ENCODE results near the gene SUN2.
"Not testable (repeated sequence)": the region's sequence is repeated elsewhere in the genome, so short reads cannot be mapped to it uniquely, and the experiment has no call there.

The SUN2 gene, protein sequence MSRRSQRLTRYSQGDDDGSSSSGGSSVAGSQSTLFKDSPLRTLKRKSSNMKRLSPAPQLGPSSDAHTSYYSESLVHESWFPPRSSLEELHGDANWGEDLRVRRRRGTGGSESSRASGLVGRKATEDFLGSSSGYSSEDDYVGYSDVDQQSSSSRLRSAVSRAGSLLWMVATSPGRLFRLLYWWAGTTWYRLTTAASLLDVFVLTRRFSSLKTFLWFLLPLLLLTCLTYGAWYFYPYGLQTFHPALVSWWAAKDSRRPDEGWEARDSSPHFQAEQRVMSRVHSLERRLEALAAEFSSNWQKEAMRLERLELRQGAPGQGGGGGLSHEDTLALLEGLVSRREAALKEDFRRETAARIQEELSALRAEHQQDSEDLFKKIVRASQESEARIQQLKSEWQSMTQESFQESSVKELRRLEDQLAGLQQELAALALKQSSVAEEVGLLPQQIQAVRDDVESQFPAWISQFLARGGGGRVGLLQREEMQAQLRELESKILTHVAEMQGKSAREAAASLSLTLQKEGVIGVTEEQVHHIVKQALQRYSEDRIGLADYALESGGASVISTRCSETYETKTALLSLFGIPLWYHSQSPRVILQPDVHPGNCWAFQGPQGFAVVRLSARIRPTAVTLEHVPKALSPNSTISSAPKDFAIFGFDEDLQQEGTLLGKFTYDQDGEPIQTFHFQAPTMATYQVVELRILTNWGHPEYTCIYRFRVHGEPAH

DNA sequence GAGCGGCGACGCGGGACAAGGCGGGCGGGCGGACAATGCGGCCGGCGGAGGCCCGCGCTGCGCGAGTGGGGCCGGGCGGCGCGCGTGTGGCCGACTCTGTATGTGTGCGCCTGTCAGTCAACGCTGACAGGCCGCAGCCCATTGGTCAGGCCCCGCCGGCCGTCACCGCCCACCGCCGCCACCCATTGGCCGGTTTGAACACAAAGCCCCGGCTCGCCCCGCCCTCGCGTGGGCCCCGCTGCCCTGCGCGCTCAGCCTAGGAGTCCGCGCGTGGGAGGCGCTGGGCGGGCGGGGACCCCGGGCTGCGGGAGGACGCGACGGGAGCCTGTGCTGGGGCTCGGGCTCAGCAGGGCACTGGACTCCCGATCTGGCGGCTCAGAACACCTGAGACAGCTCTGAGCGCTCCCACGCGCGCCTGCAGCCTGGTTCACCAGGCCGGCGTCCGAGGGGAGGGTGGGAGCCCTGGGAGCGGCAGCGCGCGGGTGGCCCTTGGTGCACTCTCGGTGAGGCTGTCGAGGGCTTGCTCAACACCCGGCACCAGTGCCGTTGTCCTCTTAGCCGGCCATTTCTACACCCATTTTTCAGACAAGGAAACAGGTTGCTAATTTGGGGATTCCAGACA, at the start of gene SUN2:
TSS of gene SUN2 (minus strand) at position 88 of the 622 bp plus-strand sequence. CDS start 3,370 bp downstream, outside the sequence.
- intact Hi-C loops (cut with DNase I), result loop anchor here (2.0 kb wide), 1 partner anchor 51 kb away; the partner anchor contains the start of gene GTPBP1
- peak; percentile 95 to 100 (median 98) for DNase-seq

DNA sequence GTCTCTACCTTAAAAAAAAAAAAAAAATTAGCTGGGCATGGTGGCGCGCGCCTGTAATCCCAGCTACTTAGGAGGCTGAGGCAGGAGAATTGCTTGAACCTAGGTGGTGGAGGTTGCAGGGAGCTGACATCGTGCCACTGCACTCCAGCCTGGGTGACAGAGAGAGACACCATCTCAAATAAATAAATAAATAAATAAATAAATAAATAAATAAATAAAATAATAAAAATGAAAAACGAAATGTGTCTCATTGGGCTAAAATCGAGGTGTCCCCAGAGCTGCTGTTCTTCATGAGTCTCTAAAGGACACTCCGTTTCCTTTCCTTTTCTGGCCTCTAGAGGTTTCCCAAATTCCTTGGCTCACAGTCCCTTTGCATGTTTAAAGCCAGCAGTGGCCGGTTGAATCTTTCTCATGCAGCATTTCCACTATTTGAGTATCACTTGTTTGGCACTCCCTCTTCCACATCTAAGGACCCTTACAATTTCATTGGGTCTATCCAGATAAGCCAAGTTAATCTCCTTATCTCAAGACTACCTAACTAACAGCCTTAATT, 49.3 kb upstream of the SUN2 start:
- DNase-seq; intact Hi-C loops (cut with DNase I): not testable (repeated sequence)

DNA sequence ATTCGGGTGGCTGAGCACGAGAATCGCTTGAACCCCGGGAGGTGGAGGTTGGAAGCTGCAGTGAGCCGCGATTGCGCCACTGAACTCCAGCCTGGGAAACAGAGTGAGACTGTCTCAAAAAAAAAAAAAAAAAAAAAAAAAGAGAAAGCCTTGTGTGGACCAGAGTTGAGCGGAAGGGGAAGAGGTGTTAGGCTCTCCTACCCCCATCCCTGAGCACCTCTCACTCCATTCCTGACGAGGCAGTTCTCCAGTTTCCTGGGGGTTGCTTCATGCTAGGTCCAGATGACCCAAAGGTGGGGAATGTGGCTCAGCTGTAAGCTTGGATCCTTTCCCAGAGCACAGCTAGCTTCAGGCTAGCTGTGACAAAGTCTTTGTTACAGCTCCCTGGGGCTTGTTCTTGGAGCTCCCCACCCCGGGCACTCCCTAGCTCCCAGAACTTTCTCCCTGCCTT, 46.9 kb upstream of the SUN2 start:
- intact Hi-C loops (cut with DNase I), result no loop called here

DNA sequence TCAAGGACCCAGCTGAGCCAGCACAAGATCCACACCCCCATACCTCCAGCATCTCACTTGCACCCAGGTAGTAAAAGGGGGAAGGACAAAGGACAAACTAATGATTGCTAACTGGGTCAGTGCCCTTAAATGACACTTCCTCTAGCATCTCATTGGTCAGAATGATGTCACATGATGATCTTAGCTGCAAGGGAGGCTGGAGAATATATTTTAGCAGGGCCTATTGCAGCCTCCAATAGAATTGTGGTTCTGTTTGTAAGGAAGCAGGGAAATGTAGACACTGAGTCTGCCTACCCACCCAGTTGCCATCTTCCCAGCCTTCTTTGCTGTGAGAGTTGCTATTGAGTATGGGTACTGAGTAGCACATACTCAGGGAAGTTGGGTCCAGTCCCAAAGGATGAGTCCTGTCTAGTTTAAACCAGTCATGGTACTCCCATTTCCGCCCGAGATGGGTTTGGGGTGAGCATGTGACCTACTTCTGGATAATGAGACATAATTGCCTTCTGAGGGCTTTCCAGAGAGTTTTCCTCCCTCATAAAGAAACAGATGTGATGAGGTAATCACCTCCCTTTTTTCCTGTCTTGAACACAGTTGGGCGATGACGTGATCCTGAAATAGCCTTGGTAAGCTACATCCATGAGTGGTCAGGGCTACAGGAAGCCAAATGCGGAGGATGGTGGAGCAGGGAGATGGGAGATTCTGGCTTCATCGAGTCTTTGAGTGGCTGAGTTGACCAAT, 43.6 kb upstream of the SUN2 start:
- intact Hi-C loops (cut with DNase I), result no loop called here
- DNase-seq, result no peak

More for the DNA sequence above, 46.9 kb upstream of the SUN2 start:
- peak in 1 of 10 donors; percentile 26 for DNase-seq

DNA sequence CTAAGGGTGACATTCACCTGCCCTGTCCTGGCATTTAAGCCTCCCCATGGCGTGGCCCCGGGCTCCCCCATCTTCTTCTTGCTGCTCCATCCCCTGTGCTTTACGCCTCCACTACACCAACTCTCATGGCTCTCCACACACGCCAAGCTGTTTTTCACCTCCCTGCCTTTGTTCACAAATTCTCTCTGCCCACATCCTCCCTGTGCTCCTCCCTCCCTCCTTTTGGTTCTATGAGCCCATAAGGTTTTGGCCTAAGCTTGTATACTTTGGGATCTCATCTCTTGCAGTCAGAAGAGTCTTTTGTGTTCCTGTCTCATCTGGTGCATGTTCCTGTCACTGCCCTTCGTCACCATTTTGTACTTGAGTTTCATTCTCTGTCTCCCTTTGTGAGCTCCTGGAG, 42.7 kb upstream of the SUN2 start:
- intact Hi-C loops (cut with DNase I), result no loop called here
- no peak for DNase-seq

DNA sequence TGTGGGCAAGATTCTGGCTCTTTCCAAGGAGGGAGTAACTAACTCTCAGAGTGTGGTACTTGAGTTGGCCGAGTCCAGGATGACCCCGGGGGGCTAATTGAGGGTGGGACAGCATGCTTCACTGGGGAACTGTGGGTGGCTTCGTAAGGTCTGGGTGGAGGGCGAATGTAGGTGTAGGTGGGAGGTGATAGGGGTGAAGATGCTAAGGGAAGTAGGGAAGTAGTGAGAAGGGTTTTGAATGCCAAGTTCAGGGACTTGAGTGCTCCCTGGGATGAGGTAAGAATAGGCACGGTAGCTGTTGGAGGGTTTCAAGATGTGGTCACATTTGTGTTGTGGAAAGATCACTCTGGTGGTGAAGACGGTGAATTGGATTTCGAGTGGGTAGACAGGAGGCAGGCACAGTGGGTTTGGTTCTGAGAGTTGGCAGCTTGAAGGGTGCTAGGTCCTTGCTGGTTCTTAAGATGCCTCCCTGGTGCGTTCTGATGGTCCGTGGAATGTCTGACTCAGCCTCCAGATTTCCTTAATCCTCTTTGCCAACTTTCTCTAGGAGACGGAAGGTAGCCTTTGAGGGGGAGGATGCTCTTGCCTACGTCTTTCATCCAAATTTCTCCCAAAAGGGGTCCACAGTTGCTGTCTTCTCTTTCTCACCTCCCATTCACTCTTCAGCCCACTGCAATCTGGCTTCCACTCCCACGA, 40.6 kb upstream of the SUN2 start:
- no peak for DNase-seq
- intact Hi-C loops (cut with DNase I), result no loop called here

DNA sequence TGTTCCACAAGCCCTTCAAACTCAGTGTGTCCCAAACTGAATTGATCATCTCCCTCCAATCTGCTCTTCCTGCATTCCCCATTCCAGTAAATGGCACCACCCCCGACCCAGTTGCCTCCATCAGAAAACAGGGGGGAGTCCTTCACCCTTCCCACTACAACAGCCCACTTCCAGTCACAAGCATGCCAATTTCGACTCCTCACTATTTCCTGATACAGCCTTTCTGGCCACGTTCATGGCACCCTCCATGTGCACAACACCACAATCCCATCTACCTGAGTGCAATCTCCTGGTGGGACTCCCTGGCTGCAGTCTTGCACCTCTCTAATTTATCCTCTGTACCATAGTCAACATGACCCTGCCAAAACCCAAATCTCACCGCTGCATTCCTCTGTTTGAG, 39.8 kb upstream of the SUN2 start:
- no peak for DNase-seq
- intact Hi-C loops (cut with DNase I), result no loop called here

DNA sequence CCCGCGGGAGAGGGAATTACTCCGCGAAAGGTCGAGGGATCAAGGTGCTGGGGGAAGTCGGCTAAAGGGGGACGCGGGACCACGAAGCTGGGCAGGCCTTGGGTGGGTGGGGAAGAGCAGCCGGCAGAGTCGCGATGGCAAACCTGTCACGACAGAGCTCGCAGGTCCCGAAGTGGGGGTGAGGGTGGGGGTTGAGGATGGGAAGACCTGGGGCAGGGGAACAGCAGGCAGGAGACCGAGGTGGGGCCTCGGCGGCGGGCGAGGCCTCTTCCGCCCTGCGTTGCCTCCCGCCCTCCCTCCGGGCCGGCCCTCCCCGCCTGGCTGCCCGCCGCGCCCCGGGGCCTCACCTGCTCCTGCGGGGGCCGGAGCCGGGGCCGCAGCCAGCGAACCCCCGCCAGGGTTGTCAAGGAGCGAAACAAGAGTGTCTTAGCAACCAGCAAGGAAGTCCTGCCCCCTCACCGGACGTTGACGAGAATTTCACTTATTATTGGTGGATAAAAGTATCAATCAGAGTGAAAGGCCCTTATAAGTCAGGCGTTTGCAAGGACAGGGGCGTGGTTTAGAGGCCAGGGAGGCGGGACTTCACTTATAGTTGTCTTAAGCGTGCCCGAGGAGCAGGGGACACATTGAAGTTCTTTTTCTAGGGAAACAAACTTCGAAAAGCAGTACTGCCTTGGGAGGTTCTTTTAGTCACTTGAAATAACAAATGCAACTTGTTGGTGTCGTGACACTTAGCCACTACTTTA, 38.1 kb upstream of the SUN2 start, which contains the start of gene DNAL4:
TSS of gene DNAL4 (minus strand) at position 423 of the 746 bp plus-strand sequence. CDS start 11,412 bp downstream, outside the sequence.
- intact Hi-C loops (cut with DNase I), result no loop called here
- DNase-seq, result peak; percentile 79 to 99 (median 90)

DNA sequence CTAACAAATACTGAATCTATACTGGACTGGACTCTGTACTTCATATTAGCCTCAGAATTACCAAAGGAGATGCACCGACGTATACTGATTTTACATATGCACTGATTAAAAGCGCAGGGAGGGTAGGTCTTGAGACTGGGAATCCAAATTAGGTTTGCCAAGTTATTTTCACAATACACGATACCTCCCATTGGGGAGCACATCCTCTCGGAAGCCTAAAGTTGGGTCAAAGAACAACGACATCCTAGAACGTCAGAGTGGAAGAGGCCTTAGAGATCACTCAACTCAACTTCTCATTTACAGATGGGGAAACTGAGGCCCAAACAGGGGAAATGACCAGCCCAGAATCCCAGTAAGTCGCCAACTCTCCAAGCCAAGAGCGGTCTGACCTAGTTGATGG, 37.5 kb upstream of the SUN2 start:
- intact Hi-C loops (cut with DNase I), result no loop called here
- no peak for DNase-seq

DNA sequence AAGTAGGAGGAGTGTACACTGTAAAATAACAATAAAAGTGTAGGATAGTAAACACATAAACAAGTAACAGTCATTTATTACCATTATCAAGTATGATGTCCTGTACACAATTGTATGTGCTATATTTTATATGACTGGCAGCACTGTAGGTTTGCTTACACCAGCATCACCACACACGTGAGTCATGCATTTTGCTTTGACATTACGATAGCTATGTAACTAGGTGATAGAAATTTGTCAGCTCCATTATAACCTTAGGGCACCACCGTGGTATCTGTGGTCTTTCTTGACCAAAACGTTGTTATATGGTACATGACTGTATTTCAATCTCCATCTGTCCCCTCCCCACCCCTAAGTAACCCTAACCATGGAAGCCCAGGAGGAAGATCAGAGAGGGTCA, 37.0 kb upstream of the SUN2 start:
- intact Hi-C loops (cut with DNase I), result no loop called here
- no peak for DNase-seq

DNA sequence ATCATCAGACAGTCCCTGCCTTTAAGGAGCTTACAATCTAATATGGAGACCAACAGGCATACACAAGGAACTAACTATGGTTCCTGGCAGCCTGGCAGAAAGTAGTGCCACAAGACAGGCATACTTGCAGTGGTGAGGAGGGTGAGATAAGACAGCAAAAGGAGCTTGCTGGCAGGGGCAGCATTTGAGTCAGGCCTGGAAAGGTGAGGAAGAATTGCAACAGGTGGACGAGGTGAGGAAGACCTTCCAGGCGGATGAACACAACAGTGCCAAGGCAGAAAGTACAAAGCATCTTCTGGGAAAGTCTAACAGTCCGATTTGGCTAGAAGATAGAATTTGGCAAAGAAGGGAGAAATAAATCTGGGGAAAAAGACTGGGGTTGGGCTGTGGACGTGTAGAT, 33.8 kb upstream of the SUN2 start:
- DNase-seq, result no peak
- intact Hi-C loops (cut with DNase I), result loop anchor here (5.0 kb wide), 1 partner anchor 43 kb away; no protein-coding TSS in a partner anchor

DNA sequence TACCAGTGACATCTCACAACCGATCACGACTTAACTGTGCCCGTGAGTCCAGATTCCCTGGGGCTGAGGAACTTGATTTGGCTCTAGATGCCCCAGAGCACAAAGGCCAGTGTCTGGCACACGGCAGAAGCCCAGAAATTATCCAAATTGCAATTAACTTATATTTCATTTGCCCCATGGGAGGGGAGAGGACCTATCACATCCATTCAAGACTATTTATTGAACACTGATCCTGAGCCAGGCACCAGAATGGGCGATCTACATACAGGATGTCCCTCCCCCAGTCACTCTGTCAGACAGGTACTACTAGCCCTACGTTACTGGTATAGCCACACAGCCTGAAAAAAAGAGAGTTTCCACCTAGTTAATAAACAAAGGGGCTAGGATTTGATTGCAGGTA, 33.0 kb upstream of the SUN2 start:
- no peak for DNase-seq
- intact Hi-C loops (cut with DNase I), result loop anchor here (5.0 kb wide), 1 partner anchor 43 kb away; no protein-coding TSS in a partner anchor

DNA sequence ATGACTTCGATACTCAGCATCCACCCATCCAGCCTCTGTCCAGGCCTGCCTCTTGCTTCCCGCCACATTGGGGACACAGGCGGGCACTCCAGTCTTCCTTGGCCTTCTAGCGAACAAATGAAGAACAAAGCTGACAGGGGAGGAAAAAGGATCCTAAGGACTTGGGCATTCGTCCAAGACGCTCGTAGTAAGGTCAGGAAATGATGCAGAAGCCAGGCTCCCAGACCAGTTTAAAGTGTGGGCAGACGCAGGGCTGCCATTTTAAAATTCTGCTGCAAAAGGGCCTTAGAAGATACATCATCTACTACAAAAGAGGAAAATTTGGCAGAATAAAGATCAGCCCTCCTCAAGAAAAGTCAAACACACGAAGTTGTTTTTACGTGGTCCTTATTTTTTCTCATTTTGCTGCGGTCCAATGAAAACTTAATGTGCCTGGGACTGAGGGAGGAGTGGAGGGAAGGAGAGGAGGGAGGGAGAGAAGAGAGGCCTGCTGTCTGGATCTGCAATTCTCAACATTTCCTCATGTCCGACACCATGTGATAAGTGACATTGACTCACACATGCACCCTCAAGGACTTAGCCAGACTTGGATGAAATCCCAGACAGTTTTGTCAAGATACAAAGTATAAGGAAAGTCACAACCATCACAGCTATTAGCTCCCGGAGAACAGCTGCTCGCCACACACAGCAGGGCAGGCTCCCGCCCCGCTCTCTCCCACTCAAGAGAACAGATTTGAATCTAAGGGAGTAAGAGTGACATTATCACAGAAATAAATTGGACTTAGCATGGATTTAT, 32.4 kb upstream of the SUN2 start:
- DNase-seq, result no peak
- intact Hi-C loops (cut with DNase I), result loop anchor here (5.0 kb wide), 1 partner anchor 44 kb away; no protein-coding TSS in a partner anchor

DNA sequence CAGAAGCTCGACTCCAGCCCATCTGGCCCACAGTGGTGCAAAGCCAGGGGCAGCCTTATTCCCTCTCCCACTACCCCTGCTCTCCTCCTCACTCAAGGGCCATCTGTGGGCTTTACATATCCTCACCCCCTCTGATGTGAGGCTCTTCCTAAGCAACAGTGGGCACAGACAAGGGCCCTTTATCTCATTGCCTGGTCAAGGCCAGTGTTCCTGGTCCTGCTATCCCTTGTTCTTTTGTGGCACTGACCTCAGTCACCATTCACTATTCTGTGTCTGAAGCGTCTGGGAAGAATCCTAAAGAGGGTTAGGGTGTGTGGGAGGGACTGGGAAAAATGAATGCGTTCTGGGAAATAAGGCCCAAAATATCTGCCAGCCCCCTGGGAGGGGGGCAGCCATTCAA, 30.8 kb upstream of the SUN2 start:
- intact Hi-C loops (cut with DNase I), result loop anchor here (5.0 kb wide), 1 partner anchor 46 kb away; no protein-coding TSS in a partner anchor
- DNase-seq, result no peak

DNA sequence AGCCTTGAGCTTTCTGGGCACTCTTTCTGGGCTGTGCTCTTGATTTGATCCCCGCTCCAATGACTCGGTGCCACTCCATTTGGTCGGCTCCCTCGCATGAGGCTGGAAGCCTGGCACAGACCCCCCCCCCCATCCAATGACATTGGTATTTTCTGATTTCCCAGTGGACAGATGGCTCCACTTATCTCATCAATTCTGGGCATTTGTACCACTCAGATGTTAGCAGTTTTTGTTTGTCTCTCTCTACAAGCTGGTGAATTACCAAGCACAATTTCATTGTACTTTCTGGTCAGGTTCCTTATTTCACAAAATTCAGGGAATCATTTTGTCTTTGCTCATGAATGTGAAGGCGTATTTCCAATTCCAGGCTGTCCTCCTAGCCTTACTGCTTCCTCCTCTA, 29.1 kb upstream of the SUN2 start:
- DNase-seq, result no peak
- intact Hi-C loops (cut with DNase I), result loop anchor here (5.0 kb wide), 1 partner anchor 47 kb away; no protein-coding TSS in a partner anchor

DNA sequence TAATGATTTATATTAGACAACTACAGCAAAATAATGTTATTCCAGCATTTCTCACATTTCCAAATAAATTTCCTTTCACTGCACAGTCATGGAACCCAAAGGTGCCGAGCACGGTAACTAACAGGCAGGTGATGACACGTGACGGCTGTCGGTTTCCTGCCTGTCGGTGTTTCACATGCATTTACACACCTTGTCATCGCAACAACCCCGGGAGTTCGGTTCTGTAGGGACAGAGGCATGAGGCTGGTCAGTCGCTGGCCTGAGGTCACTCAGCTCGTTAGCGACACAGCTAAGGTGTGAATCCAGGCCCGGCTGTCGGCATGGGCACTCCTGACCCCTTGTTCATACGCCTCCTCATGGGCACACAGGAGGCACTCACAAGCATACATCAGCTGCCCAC, 28.2 kb upstream of the SUN2 start:
- intact Hi-C loops (cut with DNase I), result no loop called here
- DNase-seq, result no peak

DNA sequence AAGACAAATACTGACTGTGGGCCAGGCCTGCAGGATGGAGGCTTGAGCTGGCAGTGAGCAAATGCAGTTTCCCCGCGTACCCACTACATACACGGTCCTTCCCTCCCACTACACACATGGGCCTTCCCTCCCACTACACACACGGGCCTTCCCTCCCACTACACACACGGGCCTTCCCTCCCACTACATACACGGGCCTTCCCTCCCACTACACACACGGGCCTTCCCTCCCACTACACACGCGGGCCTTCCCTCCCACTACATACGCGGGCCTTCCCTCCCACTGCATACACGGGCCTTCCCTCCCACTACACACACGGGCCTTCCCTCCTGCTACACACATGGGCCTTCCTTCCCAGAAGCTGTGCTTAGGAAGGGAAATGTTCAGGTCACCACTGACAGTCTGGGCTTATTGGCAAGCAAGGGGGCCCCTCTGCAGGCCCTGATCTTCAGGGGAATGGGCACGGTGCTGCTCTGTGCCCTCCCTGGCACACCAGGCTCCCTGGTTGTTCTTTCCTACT, 27.4 kb upstream of the SUN2 start:
- peak in 4 of 10 donors; percentile 68 to 94 (median 92) for DNase-seq
- intact Hi-C loops (cut with DNase I), result no loop called here

Measured in posterior cingulate gyrus (tissue), 11 donors.